NCI-H2107 treated with DMSO at 0.1 percent for 48 hours (cell line): ENCODE results near the gene TNN.

Experiments
- DNase-seq: peaks from one replicate; lab custom pipeline; 2025; ENCODE audit not compliant: unreplicated experiment; lab: John Stamatoyannopoulos, UW

The TNN gene

DNA sequence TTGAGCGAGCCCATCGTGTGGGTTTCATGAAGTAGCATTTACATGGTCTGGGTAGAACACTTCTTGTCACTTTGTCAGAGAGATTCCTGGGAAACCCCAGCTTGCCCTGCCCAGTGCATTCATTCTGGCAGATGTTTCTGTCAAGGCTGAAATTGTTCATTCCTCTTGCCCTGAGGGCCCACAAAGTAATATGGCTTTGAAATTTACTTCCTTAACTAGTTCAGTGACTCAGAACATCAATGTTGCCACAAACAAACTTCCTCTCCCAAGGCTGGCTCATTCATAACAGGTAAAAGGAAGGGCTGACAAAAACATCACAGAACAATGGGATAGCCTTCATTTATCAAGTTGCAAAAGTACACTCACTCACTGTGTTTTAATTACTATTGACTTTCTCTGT lies 129.9 kb downstream of the TNN start:
- no peak for DNase-seq
